ENCODE data around the gene PRKCH. TPM values are rescaled to one million over a fixed set of nuclear protein-coding genes. Genes with fewer than 3 reads are reported as not detected.

Gene PRKCH
- total and polyA plus RNA-seq, 10 of the 15 experiments (the other 5 are each of a cell fraction or from before 2014, with no cell fraction given) = 10.7 to 140 (median 33.2) TPM

- TF ChIP-seq JUND (IDR thresholded peaks at IDR 0.05; ENCODE audit: low read depth, low read length) = no peak
- TF ChIP-seq E4F1 (IDR thresholded peaks at IDR 0.05; ENCODE audit: borderline replicate concordance, partially characterized antibody) = no peak
- TF ChIP-seq MTA2 (IDR thresholded peaks at IDR 0.05; ENCODE audit: low read depth) = no peak
- no peak for TF ChIP-seq ZSCAN29 (IDR thresholded peaks at IDR 0.05)
- TF ChIP-seq RUNX3 (IDR thresholded peaks at IDR 0.05; ENCODE audit: low read length) = no peak
- TF ChIP-seq ZZZ3 (IDR thresholded peaks at IDR 0.05; ENCODE audit: control insufficient read depth, insufficient read length, low read depth) = no peak
- TF ChIP-seq ZNF274 (IDR thresholded peaks at IDR 0.05; ENCODE audit: insufficient read depth, insufficient read length) = no peak
- no peak for TF ChIP-seq PAX8 (IDR thresholded peaks at IDR 0.05)
Observed at GRCh38 chr14:61558271-61558670, 236.9 kb downstream of the PRKCH start (continued).

- Histone ChIP-seq H3K79me2 (ENCODE audit: control insufficient read depth, insufficient read depth, low read length) (no peaks in the 10 kb centered on the region), H3K27ac (ENCODE audit: control insufficient read depth, insufficient read depth) (no peak overlapping the region), H3K4me1 (ENCODE audit: control insufficient read depth, insufficient read depth, low read length) (peaks cover 8% of the 10 kb centered on the region; the same call in 1 of the 2 replicates), H4K20me1 (ENCODE audit: control insufficient read depth, insufficient read depth) (no peaks in the 10 kb centered on the region), H3K4me3 (no peak overlapping the region), H3K4me2 (ENCODE audit: control insufficient read depth, insufficient read depth) (no peak overlapping the region), H3K9me3 (replicated peaks; ENCODE audit: control insufficient read depth, insufficient read depth, low read length) (no peaks in the 10 kb centered on the region), H3K27me3 (replicated peaks in 1 of 2; ENCODE audit: control insufficient read depth in 2 of 2, insufficient read depth in 2 of 2, low read length in 1 of 2) (no peaks in the 10 kb centered on the region), H2AFZ (ENCODE audit: control insufficient read depth, low read depth, low read length) (no peak overlapping the region), H3K9ac (ENCODE audit: control insufficient read depth, insufficient read depth, low read length) (no peak overlapping the region), H3K36me3 (ENCODE audit: control insufficient read depth in 2 of 2, insufficient read depth in 2 of 2, low read length in 1 of 2) (no peaks in the 10 kb centered on the region)
- in situ Hi-C loops (cut with MboI) = no loop called here
- ChIA-PET SMC1A (ENCODE audit: uncharacterized antibody, unreplicated experiment) (interaction anchor here (0.7 to 1.7 kb wide), 10 partner anchors 11 to 84 kb away, joined by 3 to 5 read pairs (median 4); no protein-coding TSS in a partner anchor), POLR2A (interaction anchor here (1.3 to 1.4 kb wide), 2 partner anchors 9 to 12 kb away, joined by 4 read pairs; no protein-coding TSS in a partner anchor), CTCF (interaction anchor here (0.6 to 2.0 kb wide), 6 partner anchors 9 to 578 kb away, joined by 3 to 7 read pairs (median 3); no protein-coding TSS in a partner anchor), RAD21 (ENCODE audit: unreplicated experiment) (interaction anchor here (0.6 to 0.8 kb wide), 4 partner anchors 13 to 577 kb away, joined by 3 to 4 read pairs (median 3); no protein-coding TSS in a partner anchor)
- intact Hi-C loops (cut with micrococcal nuclease; ENCODE audit: unreplicated experiment) = no loop called here
- WGBS (ENCODE audit: insufficient coverage, insufficient replicate concordance, low lambda C conversion rate, missing lambda C conversion rate) = 98% methylated on average over 14 of the region's 14 CpGs
- BruUV-seq (replicated peaks) = no TSS peak
- ATAC-seq = no peak
- FAIRE-seq = no peak
- DNase-seq (ENCODE audit: low read depth, low spot score) = no peak
- TF ChIP-seq PBX3 (IDR thresholded peaks at IDR 0.05; ENCODE audit: insufficient replicate concordance, low read depth, low read length) = no peak
- TF ChIP-seq CHD2 (IDR thresholded peaks at IDR 0.05; ENCODE audit: borderline replicate concordance, low read depth, low read length) = no peak
- TF ChIP-seq USF2 (IDR thresholded peaks at IDR 0.05; ENCODE audit: borderline replicate concordance, low read depth, low read length) = no peak
- TF ChIP-seq CEBPB (IDR thresholded peaks at IDR 0.05; ENCODE audit: borderline replicate concordance in 1 of 2, low read depth in 2 of 2, low read length in 2 of 2) = no peak
- TF ChIP-seq ZNF592 (IDR thresholded peaks at IDR 0.05) = no peak
Observed at GRCh38 chr14:61559641-61560201, 238.3 kb downstream of the PRKCH start.

Measured in GM12878 (cell line).